Measurements from ENCODE around the gene MTMR4.

DNA sequence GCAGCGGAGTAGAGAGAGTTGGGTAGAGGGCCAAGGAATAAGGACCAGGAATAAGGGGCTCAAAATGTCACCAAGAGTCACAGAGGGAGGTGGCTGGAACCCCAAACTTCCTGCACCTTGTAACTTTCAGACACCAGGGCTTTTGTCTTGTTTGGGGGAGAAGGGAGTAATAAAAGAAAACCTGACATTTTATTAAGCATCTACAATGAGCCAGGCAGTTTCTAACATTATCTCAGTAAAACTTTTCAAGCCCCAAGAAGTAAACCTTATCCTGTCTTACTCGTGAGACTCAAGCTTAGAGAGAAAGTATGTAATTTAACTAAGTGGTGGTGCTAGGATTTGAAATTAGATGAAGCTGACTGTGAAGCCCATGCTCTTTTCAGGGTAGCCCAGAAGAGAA lies 848 bp upstream of the MTMR4 start:
- TF ChIP-seq, protein P1, sequence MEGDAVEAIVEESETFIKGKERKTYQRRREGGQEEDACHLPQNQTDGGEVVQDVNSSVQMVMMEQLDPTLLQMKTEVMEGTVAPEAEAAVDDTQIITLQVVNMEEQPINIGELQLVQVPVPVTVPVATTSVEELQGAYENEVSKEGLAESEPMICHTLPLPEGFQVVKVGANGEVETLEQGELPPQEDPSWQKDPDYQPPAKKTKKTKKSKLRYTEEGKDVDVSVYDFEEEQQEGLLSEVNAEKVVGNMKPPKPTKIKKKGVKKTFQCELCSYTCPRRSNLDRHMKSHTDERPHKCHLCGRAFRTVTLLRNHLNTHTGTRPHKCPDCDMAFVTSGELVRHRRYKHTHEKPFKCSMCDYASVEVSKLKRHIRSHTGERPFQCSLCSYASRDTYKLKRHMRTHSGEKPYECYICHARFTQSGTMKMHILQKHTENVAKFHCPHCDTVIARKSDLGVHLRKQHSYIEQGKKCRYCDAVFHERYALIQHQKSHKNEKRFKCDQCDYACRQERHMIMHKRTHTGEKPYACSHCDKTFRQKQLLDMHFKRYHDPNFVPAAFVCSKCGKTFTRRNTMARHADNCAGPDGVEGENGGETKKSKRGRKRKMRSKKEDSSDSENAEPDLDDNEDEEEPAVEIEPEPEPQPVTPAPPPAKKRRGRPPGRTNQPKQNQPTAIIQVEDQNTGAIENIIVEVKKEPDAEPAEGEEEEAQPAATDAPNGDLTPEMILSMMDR (IDR thresholded peaks at IDR 0.05; ENCODE audit: low read depth, low read length, poor library complexity, severe bottlenecking) = no peak
- no peak for TF ChIP-seq EZH2phosphoT487 (IDR thresholded peaks at IDR 0.05; ENCODE audit: borderline replicate concordance, low read length)

All from DOHH2 (cell line).